H1 (cell line): ENCODE data around the gene FRK. TPM values are rescaled to one million over a fixed set of nuclear protein-coding genes. Genes with fewer than 3 reads are reported as not detected.

Experiments
- CTCF ChIA-PET: fragments of 300-600 bp; sonication (Branson Sonifier 250); formaldehyde crosslinking; loops from one replicate; lab custom pipeline; 2021; ENCODE audit not compliant: partially characterized antibody; lab: Charles Lee
- POLR2A ChIA-PET: fragments of 300-600 bp; sonication (Branson Sonifier 250); formaldehyde crosslinking; loops from one replicate; lab custom pipeline; 2021; ENCODE audit warnings: inconsistent platforms; ENCODE audit not compliant: partially characterized antibody; lab: Charles Lee
- DNase-seq, 2 experiments: peaks; one replicate each; pipeline versions ENCODE4 v3.0.0 to v3.0.0-alpha.2; 2010 to 2022; ENCODE audit warnings: low spot score in 2 of 2, low read depth in 1 of 2, mixed read lengths in 1 of 2
- FAIRE-seq: peaks from 2 replicates; lab custom pipeline; 2011; peaks lifted over from hg19 to GRCh38; lab: Jason Lieb, UNC
- H2AFZ ChIP-seq: 2 replicates; pipeline ENCODE4 v1.8.1; 2012; ENCODE audit warnings: low read length, inconsistent platforms
- H2AK5ac ChIP-seq: 2 replicates; pipeline ENCODE4 v1.6.1; 2013; ENCODE audit warnings: low read depth, low read length
- H2BK120ac ChIP-seq: replicated peaks from 2 replicates; pipeline ENCODE3; 2013; ENCODE audit warnings: low read depth, low read length, inconsistent platforms
- H2BK12ac ChIP-seq: 2 replicates; pipeline ENCODE4 v1.6.1; 2013; ENCODE audit warnings: low read depth, low read length
- H2BK15ac ChIP-seq: 2 replicates; pipeline ENCODE4 v1.6.1; 2013; ENCODE audit warnings: low read length
- H2BK20ac ChIP-seq: 2 replicates; pipeline ENCODE4 v1.6.1; 2013; ENCODE audit warnings: low read length
- H2BK5ac ChIP-seq: 2 replicates; pipeline ENCODE4 v1.6.1; 2013; ENCODE audit warnings: low read depth, low read length
- H3K14ac ChIP-seq: 2 replicates; pipeline ENCODE4 v1.6.1; 2013; ENCODE audit warnings: inconsistent platforms; ENCODE audit not compliant: insufficient read length
- H3K18ac ChIP-seq: 2 replicates; pipeline ENCODE4 v1.6.1; 2013; ENCODE audit warnings: low read length; ENCODE audit errors: extremely low read depth
- H3K23ac ChIP-seq: 2 replicates; pipeline ENCODE4 v1.6.1; 2013; ENCODE audit warnings: inconsistent platforms; ENCODE audit not compliant: insufficient read length
- H3K23me2 ChIP-seq: 2 replicates; pipeline ENCODE4 v1.6.1; 2013; ENCODE audit warnings: low read depth, low read length
- H3K27ac ChIP-seq: 2 replicates; pipeline ENCODE4 v1.6.1; 2011; ENCODE audit warnings: low read depth, low read length, inconsistent platforms
- H3K27me3 ChIP-seq, 4 experiments: replicated peaks in 1 of 4; 1 replicate in 1 of 4; 2 replicates in 3 of 4; pipeline versions ENCODE4 v1.6.1 to v1.8.1; 2011 to 2013; ENCODE audit warnings: low read length in 3 of 4, mild to moderate bottlenecking in 3 of 4, inconsistent platforms in 2 of 4, mixed read lengths in 2 of 4, moderate library complexity in 1 of 4; ENCODE audit not compliant: control insufficient read depth in 3 of 4, insufficient read depth in 3 of 4; ENCODE audit errors: extremely low read depth in 1 of 4
- H3K36me3 ChIP-seq, 4 experiments: 2 replicates each; pipeline versions ENCODE4 v1.6.1 to v1.8.1; 2011 to 2013; ENCODE audit warnings: mild to moderate bottlenecking in 4 of 4, low read length in 3 of 4, moderate library complexity in 2 of 4, control low read depth in 1 of 4, inconsistent platforms in 1 of 4; ENCODE audit not compliant: insufficient read depth in 4 of 4, control insufficient read depth in 2 of 4
- H3K4ac ChIP-seq: replicated peaks from 2 replicates; pipeline ENCODE3; 2013; ENCODE audit warnings: low read length, low read depth, mixed read lengths, inconsistent platforms; ENCODE audit not compliant: insufficient read length
- H3K4me1 ChIP-seq, 4 experiments: replicated peaks in 1 of 4; 1 replicate in 1 of 4; 2 replicates in 3 of 4; pipeline versions ENCODE4 v1.6.1 to v1.8.1; 2011 to 2013; ENCODE audit warnings: low read length in 3 of 4, inconsistent platforms in 2 of 4, mixed read lengths in 1 of 4; ENCODE audit not compliant: insufficient read depth in 4 of 4, control insufficient read depth in 3 of 4
- H3K4me2 ChIP-seq, 2 experiments: 2 replicates each; pipeline versions ENCODE4 v1.6.1 to v1.8.1; 2011 to 2013; ENCODE audit warnings: low read depth in 2 of 2, low read length in 2 of 2, control low read depth in 1 of 2, inconsistent platforms in 1 of 2, mild to moderate bottlenecking in 1 of 2; ENCODE audit not compliant: insufficient read depth in 1 of 2
- H3K4me3 ChIP-seq, 4 experiments: fragments of 200-600, 300-600 bp in 1 of 4; sonication (generic), shearing (Covaris generic), sonication (Bioruptor Twin) in 1 of 4; 2 replicates each; pipeline versions ENCODE4 v1.5.1 to v1.8.1; 2011 to 2016; ENCODE audit warnings: low read length in 4 of 4, low read depth in 3 of 4, control low read depth in 2 of 4, inconsistent platforms in 2 of 4, mild to moderate bottlenecking in 2 of 4, mixed read lengths in 1 of 4, moderate library complexity in 1 of 4; ENCODE audit not compliant: insufficient read depth in 2 of 4; ENCODE audit errors: extremely low read depth in 1 of 4
- H3K56ac ChIP-seq: replicated peaks from 2 replicates; pipeline ENCODE3; 2013; ENCODE audit warnings: low read depth, mild to moderate bottlenecking, mixed read lengths, low read length, inconsistent platforms; ENCODE audit not compliant: insufficient read length
- H3K79me1 ChIP-seq: 2 replicates; pipeline ENCODE4 v1.6.1; 2013; ENCODE audit warnings: low read depth, low read length, control low read depth
- H3K79me2 ChIP-seq, 2 experiments: 2 replicates each; pipeline versions ENCODE4 v1.6.1 to v1.8.1; 2012 to 2013; ENCODE audit warnings: low read length in 2 of 2, mild to moderate bottlenecking in 2 of 2, inconsistent platforms in 1 of 2; ENCODE audit not compliant: insufficient read depth in 2 of 2, control insufficient read depth in 1 of 2
- H3K9ac ChIP-seq, 4 experiments: replicated peaks in 1 of 4; 1 replicate in 1 of 4; 2 replicates in 3 of 4; pipeline versions ENCODE4 v1.6.1 to v1.8.1; 2011 to 2013; ENCODE audit warnings: low read depth in 3 of 4, low read length in 3 of 4, control low read depth in 2 of 4, mild to moderate bottlenecking in 2 of 4, moderate library complexity in 2 of 4, inconsistent platforms in 1 of 4; ENCODE audit errors: extremely low read depth in 1 of 4
- H3K9me3 ChIP-seq, 2 experiments: 2 replicates each; pipeline versions ENCODE4 v1.6.1 to v1.8.1; 2012 to 2013; ENCODE audit warnings: mild to moderate bottlenecking in 2 of 2, moderate library complexity in 2 of 2, control low read depth in 1 of 2, inconsistent platforms in 1 of 2, low read depth in 1 of 2, low read length in 1 of 2, mixed read lengths in 1 of 2; ENCODE audit not compliant: insufficient read depth in 2 of 2
- H4K20me1 ChIP-seq, 2 experiments: replicated peaks in 1 of 2; 2 replicates each; pipeline versions ENCODE3 to v1.8.1; 2011 to 2013; ENCODE audit warnings: inconsistent platforms in 2 of 2, low read length in 2 of 2, mild to moderate bottlenecking in 1 of 2; ENCODE audit not compliant: insufficient read depth in 2 of 2, control insufficient read depth in 1 of 2
- H4K5ac ChIP-seq: 2 replicates; pipeline ENCODE4 v1.6.1; 2013; ENCODE audit warnings: low read length, low read depth, mixed read lengths, inconsistent platforms; ENCODE audit not compliant: insufficient read length
- H4K8ac ChIP-seq: 2 replicates; pipeline ENCODE4 v1.8.0; 2013; ENCODE audit warnings: mild to moderate bottlenecking, moderate library complexity, low read length, inconsistent platforms; ENCODE audit not compliant: insufficient read depth; ENCODE audit errors: extremely low read depth
- H4K91ac ChIP-seq: replicated peaks from 2 replicates; pipeline ENCODE3; 2013; ENCODE audit warnings: low read length, mixed read lengths, inconsistent platforms; ENCODE audit not compliant: insufficient read length
- CBX5 ChIP-seq: fragments of 300-800, 300-1000 bp; sonication (generic); IDR thresholded peaks from 2 replicates; pipeline ENCODE4 v1.7.1; 2016; ENCODE audit warnings: antibody characterized with exemption, low read length, low read depth
- CBX8 ChIP-seq: fragments of 300-800, 300-1000 bp; sonication (generic); IDR thresholded peaks from 2 replicates; pipeline ENCODE4 v1.7.1; 2016; ENCODE audit warnings: low read depth, low read length, borderline replicate concordance
- CEBPB ChIP-seq: IDR thresholded peaks from 2 replicates; pipeline ENCODE4 v1.6.1; 2012; ENCODE audit warnings: low read depth, low read length
- CHD2 ChIP-seq: IDR thresholded peaks from 2 replicates; pipeline ENCODE4 v1.6.1; 2012; ENCODE audit warnings: low read length, improper control_type of control experiment
- EGR1 ChIP-seq: IDR thresholded peaks from 2 replicates; pipeline ENCODE4 v1.6.1; 2011; ENCODE audit warnings: low read depth, low read length, borderline replicate concordance
- EP300 ChIP-seq, 2 experiments: IDR thresholded peaks; 1 replicate in 1 of 2; 2 replicates in 1 of 2; pipeline ENCODE4 v1.6.1; 2011 to 2012; ENCODE audit warnings: low read depth in 2 of 2, low read length in 2 of 2, mild to moderate bottlenecking in 2 of 2, borderline replicate concordance in 1 of 2, inconsistent platforms in 1 of 2, moderate library complexity in 1 of 2
- GTF2F1 ChIP-seq: IDR thresholded peaks from 2 replicates; pipeline ENCODE4 v1.6.1; 2012; ENCODE audit warnings: low read depth, low read length, improper control_type of control experiment, borderline replicate concordance
- JUN ChIP-seq: IDR thresholded peaks from 2 replicates; pipeline ENCODE4 v1.6.1; 2011; ENCODE audit warnings: low read depth, mild to moderate bottlenecking, improper control_type of control experiment, low read length
- POLR2AphosphoS5 ChIP-seq: IDR thresholded peaks from 2 replicates; pipeline ENCODE4 v1.6.1; 2011; ENCODE audit warnings: low read depth, low read length
- POU5F1 ChIP-seq: IDR thresholded peaks from 2 replicates; pipeline ENCODE4 v1.6.1; 2011; ENCODE audit warnings: low read depth, mild to moderate bottlenecking, low read length, moderate library complexity
- RAD21 ChIP-seq, 2 experiments: IDR thresholded peaks in 1 of 2; conservative IDR thresholded peaks in 1 of 2; 2 replicates each; pipeline ENCODE4 v1.6.1; 2011; ENCODE audit warnings: low read depth in 2 of 2, low read length in 2 of 2, improper control_type of control experiment in 1 of 2, inconsistent platforms in 1 of 2, mild to moderate bottlenecking in 1 of 2, moderate library complexity in 1 of 2
- SIRT6 ChIP-seq: IDR thresholded peaks from one replicate; pipeline ENCODE4 v1.7.1; 2012; ENCODE audit warnings: low read length, inconsistent platforms
- WGBS, 2 experiments: shearing (Covaris generic) in 1 of 2; methylation state at CpG; one replicate each; pipeline versions ENCODE4 v1.1.6 to v1.1.7; 2013 to 2015; ENCODE audit warnings: low lambda C conversion rate in 2 of 2, mixed read lengths in 2 of 2, inconsistent platforms in 1 of 2, low coverage in 1 of 2, missing lambda C conversion rate in 1 of 2; ENCODE audit not compliant: insufficient replicate concordance in 2 of 2, insufficient coverage in 1 of 2, insufficient read length in 1 of 2; ENCODE audit errors: extremely low coverage in 1 of 2, missing lambda C conversion rate in 1 of 2; 5-methylcytosine and 5-hydroxymethylcytosine counted together
- polyA plus RNA-seq, 7 experiments: library from polyadenylated mRNA; depleted of rRNA in 3 of 7; stranded (reverse) in 5 of 7; unstranded in 2 of 7; fragments of >200 nt in 5 of 7; fragments of 200-250 nt in 2 of 7; gene quantifications; 1 replicate in 5 of 7; 2 replicates in 1 of 7; 4 replicates in 1 of 7; pipeline versions ENCODE4 v1.2.1 to v1.2.3, GENCODE V29; 2011 to 2013; ENCODE audit warnings: missing spikeins in 2 of 7, mixed read lengths in 2 of 7
- total RNA-seq: library from RNA; stranded (reverse); fragmentation: NEBNext Ultra II Directional; extraction: Animal tissue kit (Norgen Biotek cat#: 25700); gene quantifications from 2 replicates; pipeline ENCODE4 v1.2.1, GENCODE V29; 2021

FRK gene
- total and polyA plus RNA-seq, 2 of the 8 experiments (the other 6 are each of a cell fraction or from before 2014, with no cell fraction given), result 0.11 to 0.24 TPM

DNA sequence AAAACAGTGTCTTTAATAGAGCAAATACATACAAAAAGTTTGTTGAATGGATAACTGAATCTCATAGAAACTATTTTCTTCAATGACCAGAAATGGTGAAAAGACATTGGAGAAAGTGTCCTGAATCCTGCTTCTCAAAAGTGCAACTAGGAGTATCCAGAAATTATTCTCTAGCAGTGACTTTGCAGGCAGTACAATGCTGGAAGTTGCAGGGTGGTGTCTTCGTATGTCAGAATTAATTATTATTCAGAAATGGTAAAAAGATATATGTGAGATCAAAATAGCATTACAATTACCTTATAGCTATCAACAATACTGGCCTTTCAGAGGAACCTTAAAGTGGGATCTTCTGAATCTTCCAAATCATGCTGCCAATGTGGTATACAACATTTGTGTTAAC lies 10.0 kb downstream of the FRK start:
- H3K4me1 ChIP-seq, result no peaks in the 10 kb centered on the region
- CTCF ChIA-PET, result interaction anchor here (2.4 kb wide), 1 partner anchor 11 kb away, joined by 11 read pairs; the partner anchor contains the start of gene FRK
- no peak overlapping the region for H3K4me3 ChIP-seq
- no peak overlapping the region for H3K14ac ChIP-seq
- no peaks in the 10 kb centered on the region for H3K27me3 ChIP-seq
- no peak overlapping the region for H4K5ac ChIP-seq
- H2BK20ac ChIP-seq, result no peak overlapping the region
- H2BK15ac ChIP-seq, result no peak overlapping the region
- no peaks in the 10 kb centered on the region for H3K23me2 ChIP-seq
- no peak overlapping the region for H2BK5ac ChIP-seq
- FAIRE-seq (no peak), DNase-seq (no peak)
- H3K9me3 ChIP-seq, result no peaks in the 10 kb centered on the region
- H2AFZ ChIP-seq, result no peak overlapping the region
- H4K20me1 ChIP-seq, result no peaks in the 10 kb centered on the region
- H2BK12ac ChIP-seq, result no peak overlapping the region
- no peak overlapping the region for H4K91ac ChIP-seq
- no peak overlapping the region for H3K9ac ChIP-seq
- H3K56ac ChIP-seq, result no peak overlapping the region
- POLR2A ChIA-PET, result no interaction called here
- 83% methylated on average over 1 of the region's 1 CpG; no CpG with 5 or more reads in 1 of the 2 experiments for WGBS, 2 experiments
- H3K4ac ChIP-seq, result no peak overlapping the region
- H2AK5ac ChIP-seq, result no peak overlapping the region
- no peak overlapping the region for H4K8ac ChIP-seq
- no peak overlapping the region for H3K4me2 ChIP-seq
- H3K23ac ChIP-seq, result no peak overlapping the region
- no peak overlapping the region for H3K27ac ChIP-seq
- H3K79me2 ChIP-seq, result no peaks in the 10 kb centered on the region
- no peaks in the 10 kb centered on the region for H3K79me1 ChIP-seq
- no peak overlapping the region for H3K18ac ChIP-seq
- H2BK120ac ChIP-seq, result no peak overlapping the region
- no peaks in the 10 kb centered on the region for H3K36me3 ChIP-seq
- no peak for TF ChIP-seq CHD2
- no peak for TF ChIP-seq EP300 (IDR thresholded peaks at IDR 0.05; ENCODE audit: borderline replicate concordance in 1 of 2, low read depth in 2 of 2, low read length in 2 of 2)
- no peak for TF ChIP-seq POLR2AphosphoS5
- no peak for TF ChIP-seq CBX5
- TF ChIP-seq EGR1, result no peak
- TF ChIP-seq SIRT6, result no peak
- no peak for TF ChIP-seq CBX8
- no peak for TF ChIP-seq POU5F1
- TF ChIP-seq RAD21 (IDR thresholded peaks at IDR 0.05 in 1 of 2, conservative IDR thresholded peaks at IDR 0.05 in 1 of 2; ENCODE audit: low read depth in 2 of 2, low read length in 2 of 2), result no peak
- no peak for TF ChIP-seq GTF2F1
- no peak for TF ChIP-seq CEBPB
- no peak for TF ChIP-seq JUN
